Glomerular endothelial cell (primary cell): ENCODE results near the gene RPRM. TPM values are rescaled to one million over a fixed set of nuclear protein-coding genes. Genes with fewer than 3 reads are reported as not detected.
"Not testable (repeated sequence)": the region's sequence is repeated elsewhere in the genome, so short reads cannot be mapped to it uniquely, and the experiment has no call there.

Experiments used
- DNase-seq: peaks from one replicate; pipeline ENCODE4 v3.0.0-alpha.2; 2011; ENCODE audit warnings: low read depth, low spot score; ENCODE audit errors: extremely low read depth
- total RNA-seq: library from RNA; depleted of rRNA; stranded (reverse); fragments of >200 nt; gene quantifications from 2 replicates; pipeline ENCODE4 v1.2.3, GENCODE V29; 2015

The RPRM gene
- total RNA-seq: not detected in 2 replicates

DNA sequence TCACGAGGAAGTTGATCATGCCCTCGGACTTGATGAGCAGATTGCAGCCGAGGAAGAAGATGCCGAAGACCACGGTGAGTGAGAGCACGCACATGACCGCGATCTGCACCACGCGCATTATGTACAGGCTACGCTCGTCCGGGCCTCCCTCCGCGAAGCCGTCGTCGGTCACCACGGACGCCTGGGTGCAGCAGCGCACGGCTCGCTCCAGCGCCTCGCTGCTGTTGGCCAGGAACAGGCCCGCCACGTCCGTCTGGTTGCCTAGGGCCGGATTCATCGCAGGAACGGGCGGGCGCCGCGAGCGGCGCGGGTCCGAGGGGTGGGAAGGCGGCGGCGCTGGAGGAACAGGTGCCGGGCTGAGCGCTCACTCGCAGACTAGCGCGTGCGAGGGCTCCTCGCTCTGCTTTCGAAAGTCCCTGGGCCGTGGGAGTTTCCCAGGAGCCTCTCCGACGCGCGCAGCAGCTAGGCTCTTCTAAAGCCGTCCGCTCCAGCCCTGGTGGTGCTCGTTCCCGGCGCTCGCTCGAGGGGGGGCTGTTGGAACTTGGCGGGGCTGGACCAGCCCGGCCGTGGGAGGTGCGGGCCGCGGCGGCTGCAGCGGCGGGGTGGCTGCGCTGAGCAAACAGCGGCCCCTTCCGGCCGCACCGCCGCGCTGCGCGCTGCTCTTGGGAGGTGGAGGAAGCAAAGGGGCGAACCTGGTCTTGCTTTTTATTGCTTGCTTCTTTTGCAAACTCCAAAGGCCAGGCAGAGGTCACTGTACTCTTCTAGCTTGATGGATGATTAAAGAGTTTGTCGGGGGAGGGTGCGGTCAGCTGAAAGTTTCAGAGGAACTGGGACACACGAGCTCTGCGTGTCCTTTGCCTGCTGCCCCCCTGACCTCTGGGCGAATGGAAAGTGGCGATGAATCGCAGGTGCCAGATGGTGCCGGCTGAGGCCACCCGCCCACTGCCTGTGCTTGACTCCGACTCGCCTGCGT lies at the start of gene RPRM:
TSS of gene RPRM (minus strand) at position 474 of the 973 bp plus-strand sequence. CDS start at position 277, 197 bp downstream.
- DNase-seq: no peak

DNA sequence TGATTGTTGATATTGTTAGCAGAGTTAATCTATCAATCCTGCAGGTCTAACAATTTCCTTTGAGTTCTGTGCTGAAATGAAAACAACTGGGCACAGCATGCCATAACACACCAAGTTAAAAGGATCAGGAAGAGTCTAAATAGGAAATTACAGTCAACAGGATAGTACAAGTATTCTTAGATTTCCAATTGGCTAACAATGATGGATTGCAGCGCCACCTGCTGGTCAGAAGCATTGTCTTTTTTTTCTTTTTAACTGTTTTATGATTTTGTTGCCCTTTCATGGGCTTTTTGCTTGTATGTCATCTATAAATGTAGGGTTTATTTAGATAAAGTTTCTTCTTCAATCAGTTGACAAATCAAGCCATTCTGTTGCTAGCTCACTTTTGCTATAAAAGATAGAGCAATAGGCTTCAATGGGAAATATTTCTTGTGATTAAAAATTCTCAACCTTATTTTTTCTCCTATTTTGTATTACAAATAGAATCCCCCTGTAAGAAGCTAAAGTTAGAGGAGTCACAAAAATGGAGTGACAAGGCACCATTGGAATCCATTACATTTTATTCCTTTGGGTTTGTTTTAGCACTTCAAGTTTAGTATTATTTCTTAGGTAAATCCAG lies 40.8 kb upstream of the RPRM start:
- DNase-seq: peak; percentile 45

DNA sequence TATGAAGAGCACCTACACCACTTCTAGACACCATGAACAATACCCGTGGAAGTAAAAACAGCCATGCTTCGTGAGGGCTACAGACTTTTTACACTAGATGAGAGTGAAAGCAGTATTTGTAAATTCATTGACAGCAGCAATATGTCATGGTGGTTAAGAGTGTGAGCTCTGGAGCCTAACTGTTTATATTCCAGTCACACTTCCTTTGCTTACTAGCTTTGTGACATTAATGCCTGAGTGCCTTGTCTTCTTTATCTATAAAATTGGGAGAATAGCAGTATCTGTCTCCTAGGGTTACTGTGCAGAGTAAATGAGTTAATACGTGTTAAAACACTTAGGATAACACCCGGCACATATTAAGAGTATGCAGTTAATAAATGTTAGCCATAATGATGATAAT lies 33.8 kb upstream of the RPRM start:
- DNase-seq: no peak

DNA sequence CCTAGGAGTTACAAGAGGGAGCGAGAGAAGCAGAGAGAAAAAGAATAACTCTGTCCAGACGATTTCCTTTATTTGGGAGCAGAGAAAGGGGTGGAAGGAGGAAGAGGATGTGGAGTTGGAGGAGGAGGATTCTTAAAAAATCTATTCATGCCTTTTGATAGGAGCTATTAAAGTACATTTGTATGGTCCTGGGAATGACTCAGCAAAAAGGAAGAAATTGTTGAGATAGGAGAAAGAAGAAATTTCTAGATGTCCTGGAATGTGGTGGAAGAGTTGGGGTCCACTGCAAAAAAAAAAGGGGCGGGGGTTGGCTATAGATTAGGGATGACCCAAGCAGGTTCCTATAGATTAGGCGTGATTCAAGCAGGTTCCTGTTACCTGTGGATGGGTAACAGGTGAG lies 32.4 kb upstream of the RPRM start:
- no peak for DNase-seq

DNA sequence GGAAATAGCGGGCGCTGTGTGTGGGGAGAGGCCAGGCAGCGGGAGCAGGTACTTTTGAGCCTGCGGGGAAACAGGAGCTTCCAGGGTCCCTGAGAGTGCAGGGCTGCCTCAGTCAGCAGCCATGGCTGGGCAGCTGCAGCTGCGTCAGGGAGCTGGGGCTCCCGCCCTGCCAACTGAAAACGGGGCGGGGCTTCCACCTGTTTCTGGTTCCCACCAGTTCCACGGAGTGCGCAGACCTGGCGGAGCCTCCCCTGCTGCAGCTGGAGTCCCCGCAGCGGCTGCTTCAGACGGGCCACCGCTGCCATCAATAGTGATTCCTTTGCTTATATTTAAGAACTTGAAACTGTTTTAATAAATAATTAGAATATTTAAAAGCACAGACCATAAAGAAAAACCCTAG lies 30.6 kb upstream of the RPRM start:
- no peak for DNase-seq

DNA sequence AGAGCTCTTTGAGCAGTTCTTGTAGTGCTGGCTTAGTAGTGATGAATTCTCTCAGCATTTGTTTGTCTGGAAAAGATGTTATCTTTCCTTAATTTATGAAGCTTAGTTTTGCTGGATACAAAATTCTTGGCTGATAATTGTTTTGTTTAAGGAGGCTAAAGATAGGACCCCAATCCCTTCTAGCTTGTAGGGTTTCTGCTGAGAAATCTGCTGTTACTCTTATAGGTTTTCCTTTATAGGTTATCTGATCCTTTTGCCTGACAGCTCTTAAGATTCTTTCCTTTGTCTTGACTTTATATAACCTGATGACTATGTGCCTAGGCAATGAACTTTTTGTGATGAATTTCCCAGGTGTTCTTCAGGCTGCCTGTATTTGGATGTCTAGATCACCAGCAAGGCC lies 27.9 kb upstream of the RPRM start:
- DNase-seq: not testable (repeated sequence)

DNA sequence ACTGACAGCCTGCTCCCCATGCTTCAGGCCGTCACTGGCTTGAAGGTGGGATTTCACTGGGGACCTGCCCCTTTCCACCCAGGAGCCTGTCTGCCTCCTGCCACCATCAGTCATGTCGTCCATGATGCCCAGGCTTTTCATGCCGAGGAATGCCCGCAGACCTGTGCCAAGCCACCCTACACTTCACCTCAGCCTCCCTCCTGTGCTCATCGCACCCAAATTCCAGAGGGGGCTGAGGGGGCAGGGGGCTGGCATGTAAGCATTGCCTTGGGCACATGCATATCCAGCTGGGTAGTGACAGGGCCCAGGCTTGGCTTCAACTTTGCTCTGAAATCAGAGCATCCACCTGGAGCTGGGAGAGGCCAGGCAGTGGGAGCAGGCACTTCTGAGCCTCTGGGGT lies 20.9 kb upstream of the RPRM start:
- DNase-seq: no peak

DNA sequence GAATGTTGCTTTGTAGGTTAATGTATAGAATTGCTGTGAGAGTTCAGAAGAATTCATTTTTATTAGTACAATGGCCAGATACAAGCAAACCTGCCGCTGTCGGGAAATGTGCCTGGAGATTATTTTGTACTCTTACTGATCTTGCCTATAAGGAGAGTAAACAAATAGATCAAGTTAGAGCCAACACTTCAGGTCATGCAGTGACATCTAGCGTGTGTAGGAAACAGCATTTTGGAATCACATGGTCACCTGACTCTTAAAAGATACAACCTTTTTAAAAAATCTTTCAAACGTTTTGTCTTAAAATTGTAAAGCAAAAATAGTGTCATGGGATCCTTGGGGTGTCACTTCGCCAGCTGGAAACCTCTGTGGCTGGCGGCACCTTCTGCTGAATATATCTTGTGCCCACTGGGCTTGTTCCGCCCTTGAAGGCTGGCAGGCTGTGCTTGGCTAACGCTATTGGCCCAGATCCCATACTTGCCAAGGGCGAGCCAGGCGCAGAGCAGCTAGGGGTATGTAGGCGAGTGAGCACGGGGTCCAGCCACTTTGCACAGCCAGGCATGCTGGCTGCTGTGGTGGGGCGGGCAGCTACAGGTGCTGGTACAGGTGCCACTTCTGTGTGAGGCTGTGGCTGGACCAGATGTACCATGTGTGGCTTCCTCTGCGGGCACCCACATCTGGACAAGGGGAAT lies 19.5 kb upstream of the RPRM start:
- no peak for DNase-seq

DNA sequence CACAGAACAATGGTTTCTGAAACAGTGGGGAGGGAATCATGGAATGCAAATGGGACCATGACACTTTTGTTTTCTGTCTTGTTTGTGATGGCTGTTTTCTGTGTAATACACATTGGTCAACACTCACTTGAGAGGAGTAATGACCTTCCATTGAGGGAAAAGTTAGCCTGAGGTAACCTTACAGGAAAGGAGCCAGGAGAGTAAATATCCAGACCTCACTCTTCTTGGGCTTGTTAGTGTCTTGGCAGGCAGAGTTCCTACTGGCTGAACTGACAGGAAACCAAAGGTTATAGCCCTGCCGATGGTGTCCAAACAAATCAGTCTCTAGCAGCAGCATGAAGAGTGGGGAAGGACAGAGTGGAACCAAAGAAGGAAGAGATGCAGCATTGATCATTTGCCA lies 17.2 kb upstream of the RPRM start:
- no peak for DNase-seq

DNA sequence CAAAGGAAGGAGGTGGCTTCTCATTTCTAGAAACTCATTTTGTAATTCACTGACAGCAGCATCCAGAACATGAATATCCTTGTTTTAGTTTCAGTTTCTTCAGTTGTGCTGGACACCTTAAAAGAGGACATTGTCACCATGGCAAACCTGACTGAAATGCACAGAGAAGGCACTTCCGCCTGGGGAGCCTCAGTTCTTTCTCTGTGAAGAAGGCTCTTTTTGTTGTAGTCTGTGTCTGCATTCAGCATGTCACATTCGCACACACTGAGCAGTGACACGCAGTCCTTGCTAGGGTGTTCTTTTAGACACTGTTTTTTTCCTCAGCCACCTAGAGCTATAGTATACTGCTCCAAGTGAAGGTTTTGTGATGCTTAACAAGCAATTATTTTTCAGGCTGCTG lies 9.5 kb upstream of the RPRM start:
- no peak for DNase-seq

DNA sequence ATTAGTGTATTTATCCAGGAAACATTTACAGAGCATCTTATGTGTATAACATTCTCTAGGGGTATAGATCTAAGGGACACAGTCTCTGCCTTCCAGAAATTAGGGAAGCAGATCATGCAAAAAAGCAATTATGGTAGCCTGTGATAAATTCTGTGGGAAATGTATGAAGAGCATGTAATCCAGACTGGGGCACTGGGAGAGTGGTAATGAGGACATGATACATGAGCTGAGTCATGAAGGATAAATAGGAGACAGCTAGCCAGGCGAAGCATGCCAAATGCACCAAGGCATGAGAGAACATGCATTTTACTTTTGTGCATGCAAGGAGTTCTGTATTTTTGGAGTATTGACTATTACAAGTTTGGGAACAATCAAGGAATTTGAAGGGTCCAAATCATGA lies 8.9 kb upstream of the RPRM start:
- DNase-seq: no peak

DNA sequence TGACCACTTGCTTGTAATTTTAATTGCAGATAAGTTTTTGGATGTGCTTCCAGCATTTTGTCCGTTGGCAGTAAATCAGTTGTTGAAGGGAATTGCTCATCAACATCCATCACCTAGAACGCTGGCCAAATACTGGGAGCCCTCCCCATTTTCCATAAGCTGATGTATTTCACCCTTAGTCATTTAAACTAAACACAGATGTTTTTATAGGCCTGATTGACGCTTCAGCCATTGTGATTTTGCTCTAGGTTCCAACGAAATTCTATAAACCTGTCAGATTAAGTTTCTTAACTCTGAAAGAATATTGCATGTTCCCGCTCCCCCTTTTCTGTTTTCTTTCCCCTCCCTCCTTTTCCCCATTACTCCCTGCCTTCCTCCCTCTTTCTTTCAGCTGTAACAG lies 1.0 kb upstream of the RPRM start:
- DNase-seq: no peak

DNA sequence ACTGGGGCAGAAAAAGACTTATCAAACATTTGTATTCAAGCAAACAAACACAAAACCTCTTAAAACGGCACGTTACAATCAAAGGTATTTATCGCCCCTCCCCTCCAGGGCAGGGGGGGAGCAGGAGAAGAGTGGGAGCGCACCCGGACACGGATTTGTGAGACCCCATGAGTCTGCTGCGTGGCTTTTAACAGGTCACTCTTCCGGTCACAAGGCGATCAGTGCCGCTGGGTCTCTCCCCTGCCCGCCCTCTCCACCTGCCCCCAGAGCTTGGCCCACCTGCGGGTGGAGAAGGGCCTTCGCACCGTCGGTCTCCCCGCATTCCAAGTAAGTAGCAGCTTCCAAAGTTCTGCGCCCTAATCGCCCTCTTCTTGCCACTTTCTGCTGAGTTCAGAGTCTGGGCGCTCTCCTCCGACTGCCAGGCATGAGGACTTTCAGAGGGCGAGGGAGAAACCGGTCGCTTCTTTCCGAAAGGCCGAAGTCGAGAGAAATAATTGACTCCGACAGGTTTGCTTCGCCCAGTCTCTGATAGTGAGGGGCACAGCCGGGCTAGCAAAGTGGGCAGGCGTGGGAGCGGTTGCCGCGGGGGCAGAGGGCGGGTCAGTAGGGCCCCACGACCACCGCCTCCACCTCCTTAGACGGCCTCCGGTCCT lies 800 bp downstream of the RPRM start:
- DNase-seq: no peak

DNA sequence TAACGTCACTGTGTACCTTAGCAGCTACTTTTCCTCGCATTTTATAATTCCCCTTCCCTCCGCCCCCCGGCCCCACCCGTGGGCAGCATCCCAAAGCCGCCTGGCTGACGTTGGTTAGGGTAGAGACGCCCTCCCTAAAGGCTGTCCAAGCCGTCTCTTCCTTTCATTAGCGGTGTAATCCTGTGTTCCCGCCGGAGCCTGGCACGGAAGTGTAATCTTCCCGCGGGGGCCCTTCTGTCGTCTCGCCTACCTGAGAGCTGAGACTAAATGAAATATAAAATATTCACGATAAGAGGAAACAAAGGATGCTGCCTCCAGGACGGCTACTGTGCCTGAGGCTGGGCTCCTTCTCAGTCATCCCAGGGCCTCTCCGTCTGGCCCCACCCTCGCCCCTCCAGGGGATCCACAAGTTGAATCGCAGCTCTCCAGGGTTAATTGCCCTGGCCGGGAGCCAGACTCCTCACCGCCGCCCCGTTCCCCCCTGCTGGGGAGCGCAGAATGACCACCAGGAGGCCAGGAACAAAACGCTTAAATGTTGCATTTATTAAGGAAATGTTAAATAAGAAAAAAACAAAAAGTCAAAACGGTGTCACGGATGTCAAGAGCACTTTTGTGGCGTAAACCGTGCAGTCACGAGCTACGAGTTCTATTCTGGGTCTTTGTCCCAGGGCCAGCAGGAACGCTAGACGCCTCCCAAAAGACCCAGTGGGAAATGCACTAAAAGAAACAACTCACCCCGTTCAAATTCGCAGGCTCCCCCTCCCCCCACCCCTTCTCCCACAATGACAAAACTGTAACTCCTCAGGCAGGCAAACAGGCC lies 1.5 kb downstream of the RPRM start:
- DNase-seq: no peak

DNA sequence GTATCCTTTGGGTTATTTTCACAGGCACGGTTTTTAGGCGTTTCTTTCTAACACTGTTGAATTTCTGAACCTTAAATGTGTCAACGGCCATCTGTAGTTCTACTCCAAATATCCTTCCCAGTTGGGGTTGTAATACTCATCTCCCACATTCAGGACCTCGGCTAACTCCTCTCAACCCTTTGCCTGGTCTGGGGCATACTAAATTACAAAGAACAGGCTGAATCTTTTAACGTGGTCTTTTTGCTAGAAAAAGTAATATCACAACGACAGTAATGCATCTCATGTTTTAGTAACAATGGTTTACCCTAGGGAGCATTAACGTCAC lies 2.1 kb downstream of the RPRM start:
- DNase-seq: no peak

DNA sequence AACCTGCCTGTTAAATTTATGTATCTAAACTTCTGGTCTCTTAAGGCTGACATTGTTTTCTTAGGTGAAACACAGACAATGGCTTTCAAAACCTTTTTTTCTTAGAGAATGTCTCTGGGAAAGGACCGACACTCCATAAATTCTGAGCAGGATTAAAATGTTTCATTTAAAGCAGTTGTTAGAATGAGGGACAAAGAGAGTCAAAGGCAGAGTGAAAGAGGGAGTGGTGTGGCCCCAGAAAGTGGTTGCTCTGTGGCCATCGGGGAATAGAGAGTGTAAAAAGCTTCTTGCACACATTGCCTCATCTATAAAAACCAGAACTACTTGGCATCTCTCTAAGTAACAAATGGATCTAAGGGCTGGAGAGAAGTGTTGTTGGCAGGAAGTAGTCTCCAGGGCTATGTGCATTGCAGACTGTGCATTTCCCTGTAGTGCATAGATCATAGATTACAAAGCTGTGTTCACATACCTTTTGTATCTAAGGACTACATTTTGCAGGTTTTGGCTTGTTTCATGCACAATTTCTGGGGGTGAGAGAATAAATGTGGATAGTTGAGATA lies 3.6 kb downstream of the RPRM start:
- DNase-seq: no peak

DNA sequence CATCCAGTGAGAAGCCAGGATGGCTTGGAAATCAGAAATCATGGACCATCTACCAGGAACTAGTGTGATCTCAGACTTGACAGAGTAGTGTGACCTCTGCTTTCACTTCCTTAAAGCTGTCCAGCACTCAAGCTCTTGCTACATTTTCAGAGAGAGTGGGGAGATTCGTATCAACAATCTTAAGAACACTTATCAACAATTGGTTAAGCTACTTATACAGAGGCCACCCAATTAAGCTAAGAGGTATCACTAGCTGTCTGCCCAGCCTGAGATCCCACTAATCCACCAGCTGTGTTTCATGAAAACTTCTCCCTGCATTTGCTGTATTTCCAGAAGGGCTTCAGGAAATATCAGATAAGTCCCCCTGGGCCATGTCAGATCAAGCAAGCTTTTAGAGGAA lies 4.2 kb downstream of the RPRM start:
- no peak for DNase-seq

DNA sequence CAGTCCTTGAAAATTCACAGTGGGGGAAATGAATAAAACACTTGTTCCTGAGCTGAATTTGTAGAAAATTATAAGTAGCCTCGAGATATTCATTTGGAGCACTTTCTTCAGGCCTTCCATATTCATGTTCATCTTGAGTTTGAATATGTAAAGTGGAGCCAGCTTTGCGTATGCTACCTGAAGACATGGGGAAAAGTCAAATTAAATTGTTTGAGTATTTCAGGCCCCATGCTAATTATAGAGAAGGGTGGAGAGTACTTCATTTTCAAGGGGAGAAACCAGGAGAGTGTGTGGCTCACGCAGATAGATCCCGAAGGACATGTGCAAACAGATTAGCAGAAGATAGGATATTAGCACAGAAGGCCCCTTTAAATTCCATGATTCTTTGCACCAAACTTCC lies 7.7 kb downstream of the RPRM start:
- no peak for DNase-seq

DNA sequence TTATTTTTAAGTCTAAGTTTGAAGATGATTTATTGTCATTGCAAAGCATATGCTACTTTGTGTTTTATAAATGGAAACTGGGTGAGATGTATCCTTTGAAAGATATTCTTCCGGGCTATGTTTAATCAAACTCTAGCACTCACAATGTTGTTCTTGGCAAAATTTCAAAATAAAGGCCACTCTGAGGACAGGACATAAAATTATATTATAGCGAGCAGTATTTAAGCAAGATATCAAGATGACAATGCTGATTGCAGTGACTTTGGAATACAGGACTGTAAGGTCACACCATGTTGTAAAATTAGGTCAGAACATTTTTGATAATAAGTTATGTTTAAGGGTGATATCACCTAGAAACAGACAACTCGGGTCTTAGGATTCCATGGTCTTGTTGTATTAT lies 14.2 kb downstream of the RPRM start:
- DNase-seq: no peak

DNA sequence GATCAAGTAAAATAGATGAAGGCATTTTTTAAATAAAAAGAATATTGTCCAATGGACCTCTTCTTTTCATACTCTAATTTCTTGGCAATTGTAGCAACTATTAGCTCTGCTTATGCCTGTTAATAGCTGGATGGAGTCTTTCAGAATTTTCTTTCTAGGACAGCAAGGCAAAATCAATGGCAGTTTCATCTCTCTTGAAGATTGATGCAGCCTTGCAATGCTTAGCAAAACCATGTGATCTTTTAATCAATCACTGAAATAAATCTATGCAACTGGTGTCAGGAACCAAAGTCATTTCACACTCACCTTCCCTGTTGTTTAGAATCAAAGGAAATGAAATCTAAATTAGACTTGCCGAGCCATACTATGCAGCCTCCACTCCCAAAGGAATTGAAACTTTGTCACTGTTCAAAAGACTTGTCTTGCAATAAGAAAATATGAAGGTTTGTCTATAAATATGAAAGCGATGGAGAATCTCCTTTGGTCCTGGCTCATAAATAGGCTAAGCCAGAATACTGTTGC lies 16.2 kb downstream of the RPRM start:
- no peak for DNase-seq
